BLaER1 treated with 17β-estradiol and CSF1 and Interleukin-3, amounts not matched to agents 10 nM and 100 nM (cell line): ENCODE measurements around the gene CEMP1.

ENCODE experiments used
- H3K27ac ChIP-seq, 11 experiments: shearing (Covaris generic); formaldehyde crosslinking; 2 replicates each; pipeline ENCODE4 v1.8.1; 2022
- H3K27me3 ChIP-seq, 11 experiments: shearing (Covaris generic); formaldehyde crosslinking; 2 replicates each; pipeline ENCODE4 v1.8.1; 2022
- H3K36me3 ChIP-seq, 11 experiments: shearing (Covaris generic); formaldehyde crosslinking; 2 replicates each; pipeline ENCODE4 v1.8.1; 2022
- H3K4me1 ChIP-seq, 10 experiments: shearing (Covaris generic); formaldehyde crosslinking; 2 replicates each; pipeline ENCODE4 v1.8.1; 2022
- H3K4me2 ChIP-seq, 11 experiments: shearing (Covaris generic); formaldehyde crosslinking; 2 replicates each; pipeline ENCODE4 v1.8.1; 2022
- H3K4me3 ChIP-seq, 10 experiments: shearing (Covaris generic); formaldehyde crosslinking; 2 replicates each; pipeline ENCODE4 v1.8.1; 2022
- H3K9ac ChIP-seq, 11 experiments: shearing (Covaris generic); formaldehyde crosslinking; 2 replicates each; pipeline ENCODE4 v1.8.1; 2022
- H3K9me3 ChIP-seq, 11 experiments: shearing (Covaris generic); formaldehyde crosslinking; replicated peaks in 1 of 11; 2 replicates each; pipeline ENCODE4 v1.8.1; 2022
- H4K20me1 ChIP-seq, 11 experiments: shearing (Covaris generic); formaldehyde crosslinking; 2 replicates each; pipeline ENCODE4 v1.8.1; 2022
- Cebpa-rat ChIP-seq, 11 experiments: shearing (Covaris generic); IDR thresholded peaks; 2 replicates each; pipeline ENCODE4 v1.8.1; 2022

CEMP1 gene

GRCh38 chr16:2481676-2482075 lies 49.5 kb downstream of the CEMP1 start:
- Histone ChIP-seq H4K20me1 (peaks cover 7 to 100% (median 100%) of the 10 kb centered on the region in 11 experiments; a peak in 21 of 22 replicates), H3K27ac (no peak overlapping the region), H3K4me1 (peaks cover 66 to 91% (median 79%) of the 10 kb centered on the region in 10 experiments), H3K4me3 (no peak overlapping the region), H3K9me3 (no peaks in the 10 kb centered on the region), H3K9ac (peak overlapping the region in 5 of 11 experiments; percentile 27 to 65 (median 36); a peak in 7 of 22 replicates), H3K27me3 (no peaks in the 10 kb centered on the region), H3K4me2 (peak overlapping the region in 9 of 11 experiments; percentile 65 to 96 (median 84); a peak in 15 of 22 replicates), H3K36me3 (peaks cover 0 to 59% (median 33%) of the 10 kb centered on the region in 11 experiments; a peak in 15 of 22 replicates)
- TF ChIP-seq Cebpa-rat (IDR thresholded peaks at IDR 0.05), result no peak

DNA sequence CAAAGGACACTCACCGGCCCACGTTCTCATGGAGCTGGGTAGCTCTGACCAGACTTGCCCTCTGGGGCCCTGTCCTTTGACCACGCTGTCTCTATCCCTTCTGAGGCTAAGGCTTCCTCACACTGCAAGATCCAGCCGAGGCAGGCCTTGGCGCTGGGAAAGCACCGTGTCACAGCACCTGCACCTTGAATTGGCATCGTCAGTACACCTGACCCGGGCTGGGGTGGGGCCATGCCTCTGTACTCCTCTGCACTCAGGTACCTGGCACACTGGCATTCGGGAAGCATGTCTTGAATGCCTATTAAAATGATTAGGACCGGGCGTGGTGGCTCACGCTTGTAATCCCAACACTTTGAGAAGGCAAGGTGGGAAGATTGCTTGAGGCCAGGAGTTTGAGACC lies 50.3 kb downstream of the CEMP1 start:
- H3K36me3 ChIP-seq, result peaks cover 0 to 65% (median 33%) of the 10 kb centered on the region in 11 experiments; a peak in 15 of 22 replicates
- H3K27me3 ChIP-seq, result no peaks in the 10 kb centered on the region
- no peak for TF ChIP-seq Cebpa-rat (IDR thresholded peaks at IDR 0.05)
- H3K4me2 ChIP-seq, result no peak overlapping the region
- H3K27ac ChIP-seq, result no peak overlapping the region
- H3K9ac ChIP-seq, result peak overlapping the region in 3 of 11 experiments; percentile 7 to 36 (median 7); a peak in 2 of 22 replicates
- no peak overlapping the region for H3K4me3 ChIP-seq
- peaks cover 11 to 100% (median 100%) of the 10 kb centered on the region in 11 experiments; a peak in 21 of 22 replicates for H4K20me1 ChIP-seq
- H3K9me3 ChIP-seq, result no peaks in the 10 kb centered on the region
- H3K4me1 ChIP-seq, result peaks cover 66 to 91% (median 79%) of the 10 kb centered on the region in 10 experiments
